CD4-positive, alpha-beta T cell (primary cell): ENCODE data around the gene FNDC3B. TPM values are rescaled to one million over a fixed set of nuclear protein-coding genes. Genes with fewer than 3 reads are reported as not detected.

ENCODE experiments used
- ATAC-seq: fragments of 200-7000 bp; cut with Tn5 transposase; one replicate; pipeline ENCODE4 v1.10.0; 2022; ENCODE audit warnings: mild to moderate bottlenecking; ENCODE audit not compliant: poor library complexity
- CTCF ChIA-PET: fragments of 350-600 bp; sonication (Branson Sonifier 250); formaldehyde crosslinking; loops from one replicate; lab custom pipeline; 2021; ENCODE audit warnings: antibody characterized with exemption, inconsistent platforms; lab: Charles Lee
- POLR2A ChIA-PET: fragments of 350-600 bp; sonication (Branson Sonifier 250); formaldehyde crosslinking; loops from one replicate; lab custom pipeline; 2021; ENCODE audit warnings: antibody characterized with exemption, inconsistent platforms; lab: Charles Lee
- DNase-seq, 14 experiments: peaks; one replicate each; pipeline ENCODE4 v3.0.0-alpha.2; 2013 to 2020; ENCODE audit warnings: mixed read lengths in 2 of 14
- H3K27ac ChIP-seq, 2 donors: one replicate each; pipeline versions ENCODE4 v1.5.1 to v1.7.0; 2013; ENCODE audit warnings: low read length in 2 of 2, low read depth in 1 of 2, mild to moderate bottlenecking in 1 of 2
- H3K27me3 ChIP-seq, 2 experiments: 1 replicate in 1 of 2; 2 replicates in 1 of 2; pipeline versions ENCODE4 v1.6.1 to v1.7.0; 2013; ENCODE audit warnings: low read length in 2 of 2, control low read depth in 1 of 2, mild to moderate bottlenecking in 1 of 2, moderate library complexity in 1 of 2; ENCODE audit not compliant: insufficient read depth in 2 of 2, control insufficient read depth in 1 of 2
- H3K36me3 ChIP-seq: one replicate; pipeline ENCODE4 v1.6.1; 2013; ENCODE audit warnings: low read length, control low read depth; ENCODE audit not compliant: insufficient read depth
- H3K4me1 ChIP-seq: one replicate; pipeline ENCODE4 v1.6.1; 2013; ENCODE audit warnings: low read length, control low read depth; ENCODE audit not compliant: insufficient read depth
- H3K4me3 ChIP-seq: one replicate; pipeline ENCODE4 v1.5.1; 2013; ENCODE audit warnings: mild to moderate bottlenecking, low read length, moderate library complexity
- H3K9me3 ChIP-seq, 2 experiments: 1 replicate in 1 of 2; 2 replicates in 1 of 2; pipeline versions ENCODE4 v1.6.1 to v1.7.0; 2013; ENCODE audit warnings: low read length in 2 of 2, mild to moderate bottlenecking in 2 of 2, control low read depth in 1 of 2, moderate library complexity in 1 of 2; ENCODE audit not compliant: control insufficient read depth in 1 of 2, insufficient read depth in 1 of 2
- H3K27ac Mint-ChIP-seq: one replicate; pipeline ENCODE4 v1.8.0; 2020; ENCODE audit warnings: mixed read lengths
- H3K27me3 Mint-ChIP-seq: one replicate; pipeline ENCODE4 v1.8.0; 2021; ENCODE audit warnings: mixed read lengths
- H3K36me3 Mint-ChIP-seq: one replicate; pipeline ENCODE4 v1.8.0; 2021; ENCODE audit warnings: low read depth, mixed read lengths
- H3K4me1 Mint-ChIP-seq: one replicate; pipeline ENCODE4 v1.8.0; 2021; ENCODE audit warnings: low read depth, mixed read lengths
- H3K4me3 Mint-ChIP-seq: one replicate; pipeline ENCODE4 v1.8.0; 2020; ENCODE audit warnings: mild to moderate bottlenecking, mixed read lengths
- H3K9me3 Mint-ChIP-seq: one replicate; pipeline ENCODE4 v1.8.0; 2020; ENCODE audit warnings: mixed read lengths
- CTCF ChIP-seq: fragments of 200-600 bp; IDR thresholded peaks from one replicate; pipeline ENCODE4 v1.8.0; 2022; ENCODE audit warnings: antibody characterized with exemption, mild to moderate bottlenecking
- intact Hi-C, 2 experiments: fragments of 100-400 bp; cut with DNase I in 1 of 2; cut with micrococcal nuclease in 1 of 2; formaldehyde crosslinking; loops; one replicate each; pipeline versions ENCODE4 v1.15.1 to v1.9.0; 2023 to 2025; cut with DNase I, micrococcal nuclease
- total RNA-seq, 174 experiments: library from RNA in 2 of 174; stranded (reverse) in 2 of 174; gene quantifications; one replicate each; pipeline ENCODE4 v1.2.3 and lab custom pipeline; 2021 to 2026

Gene FNDC3B
- total RNA-seq, 2 experiments from 2014 or later: 26.1 to 28.7 TPM

- Mint-ChIP-seq H3K27ac (no peak overlapping the region), H3K27me3 (no peaks in the 10 kb centered on the region), H3K9me3 (no peaks in the 10 kb centered on the region), H3K36me3 (peaks cover 18% of the 10 kb centered on the region), H3K4me1 (no peaks in the 10 kb centered on the region), H3K4me3 (no peak overlapping the region)
- Histone ChIP-seq H3K27me3 (no peaks in the 10 kb centered on the region), H3K9me3 (no peaks in the 10 kb centered on the region), H3K36me3 (peaks cover 8% of the 10 kb centered on the region), H3K4me1 (no peaks in the 10 kb centered on the region), H3K27ac (no peak overlapping the region), H3K4me3 (no peak overlapping the region)
- no peak for TF ChIP-seq CTCF
- ChIA-PET POLR2A (interaction anchor here (0.6 kb wide), 1 partner anchor 556 kb away, joined by 4 read pairs; no protein-coding TSS in a partner anchor), CTCF (no interaction called here)
- intact Hi-C loops: no loop called here
- ATAC-seq (no peak), DNase-seq (no peak)
Measured at GRCh38 chr3:172226831-172227230, 187.5 kb downstream of the FNDC3B start.

GRCh38 chr3:172227340-172228035 lies 188.1 kb downstream of the FNDC3B start:
- no peaks in the 10 kb centered on the region for H3K9me3 ChIP-seq
- peaks cover 18% of the 10 kb centered on the region for H3K36me3 Mint-ChIP-seq
- DNase-seq (no peak), ATAC-seq (no peak)
- ChIA-PET CTCF (no interaction called here), POLR2A (no interaction called here)
- intact Hi-C loops: no loop called here
- no peaks in the 10 kb centered on the region for H3K4me1 ChIP-seq
- H3K4me3 Mint-ChIP-seq: no peak overlapping the region
- peaks cover 8% of the 10 kb centered on the region for H3K36me3 ChIP-seq
- no peaks in the 10 kb centered on the region for H3K4me1 Mint-ChIP-seq
- H3K27ac Mint-ChIP-seq: no peak overlapping the region
- no peak overlapping the region for H3K4me3 ChIP-seq
- H3K27me3 Mint-ChIP-seq: no peaks in the 10 kb centered on the region
- no peaks in the 10 kb centered on the region for H3K9me3 Mint-ChIP-seq
- no peak overlapping the region for H3K27ac ChIP-seq
- no peaks in the 10 kb centered on the region for H3K27me3 ChIP-seq
- no peak for TF ChIP-seq CTCF

GRCh38 chr3:172228036-172228415 lies 188.6 kb downstream of the FNDC3B start:
- Mint-ChIP-seq H3K9me3 (no peaks in the 10 kb centered on the region), H3K27ac (no peak overlapping the region), H3K4me3 (no peak overlapping the region), H3K4me1 (no peaks in the 10 kb centered on the region), H3K36me3 (peaks cover 18% of the 10 kb centered on the region), H3K27me3 (no peaks in the 10 kb centered on the region)
- TF ChIP-seq CTCF: no peak
- no peak for DNase-seq
- Histone ChIP-seq H3K4me3 (no peak overlapping the region), H3K27me3 (no peaks in the 10 kb centered on the region), H3K9me3 (no peaks in the 10 kb centered on the region), H3K4me1 (no peaks in the 10 kb centered on the region), H3K27ac (no peak overlapping the region), H3K36me3 (peaks cover 8% of the 10 kb centered on the region)
- no peak for ATAC-seq
- POLR2A ChIA-PET: no interaction called here
- intact Hi-C loops: no loop called here
- CTCF ChIA-PET: no interaction called here
